Heart left ventricle (tissue), 16 donors: ENCODE measurements around the gene HDLBP. TPM values are rescaled to one million over a fixed set of nuclear protein-coding genes. Genes with fewer than 3 reads are reported as not detected.

Source experiments
- ATAC-seq, 4 donors: fragments of 200-7000 bp; cut with Tn5 transposase; one replicate each; pipeline ENCODE4 v1.9.1; 2020 to 2022; ENCODE audit warnings: moderate library complexity in 4 of 4, mild to moderate bottlenecking in 3 of 4, moderate number of reproducible peaks in 1 of 4
- DNase-seq, 5 donors: peaks; one replicate each; pipeline ENCODE4 v3.0.0-alpha.2; 2020
- H3K27ac ChIP-seq, 12 donors: fragments of 200-600 bp; sonication (generic) in 4 of 12; one replicate each; pipeline versions ENCODE4 v1.5.0 to v1.8.0; 2016 to 2022; ENCODE audit warnings: mild to moderate bottlenecking in 2 of 12
- H3K27me3 ChIP-seq, 9 donors: fragments of 200-600 bp; sonication (generic) in 2 of 9; one replicate each; pipeline versions ENCODE4 v1.5.1 to v1.8.0; 2016 to 2022; ENCODE audit warnings: mild to moderate bottlenecking in 3 of 9
- H3K36me3 ChIP-seq, 9 donors: fragments of 200-600 bp; sonication (generic) in 2 of 9; one replicate each; pipeline versions ENCODE4 v1.5.0 to v1.8.0; 2018 to 2022; ENCODE audit warnings: mild to moderate bottlenecking in 2 of 9
- H3K4me1 ChIP-seq, 12 donors: fragments of 200-600 bp; sonication (generic) in 4 of 12; one replicate each; pipeline versions ENCODE4 v1.5.0 to v1.8.0; 2016 to 2022; ENCODE audit warnings: mild to moderate bottlenecking in 3 of 12
- H3K4me3 ChIP-seq, 12 donors: fragments of 200-600 bp; sonication (generic) in 4 of 12; one replicate each; pipeline versions ENCODE4 v1.5.0 to v1.8.0; 2017 to 2022; ENCODE audit warnings: mild to moderate bottlenecking in 9 of 12, moderate library complexity in 4 of 12
- H3K9me3 ChIP-seq, 12 donors: fragments of 200-600 bp; sonication (generic) in 4 of 12; one replicate each; pipeline versions ENCODE4 v1.5.0 to v1.8.0; 2016 to 2022; ENCODE audit warnings: mild to moderate bottlenecking in 1 of 12
- POLR2A ChIP-seq, 2 donors: fragments of 450-650 bp; IDR thresholded peaks; one replicate each; pipeline ENCODE4 v1.6.1; 2017; ENCODE audit warnings: antibody characterized with exemption in 2 of 2, mild to moderate bottlenecking in 2 of 2, moderate library complexity in 2 of 2
- WGBS, 4 donors: extraction: QIAGEN DNeasy Blood & Tissue Kit in 2 of 4; methylation state at CpG; one replicate each; pipeline versions ENCODE4 v1.1.5 to v1.1.7; 2013 to 2018; 5-methylcytosine and 5-hydroxymethylcytosine counted together
- intact Hi-C, 10 donors: fragments of 100-400 bp; cut with DNase I; formaldehyde crosslinking; loops; one replicate each; pipeline versions ENCODE4 v1.11.1 to v1.14.2; 2022
- polyA plus RNA-seq, 2 donors: library from polyadenylated mRNA; stranded (reverse); fragments of 200-250 nt; gene quantifications; one replicate each; pipeline ENCODE4 v1.2.3, GENCODE V29; 2013
- total RNA-seq, 9 donors: library from RNA; depleted of rRNA in 2 of 9; stranded (reverse); fragments of >200 nt in 2 of 9; fragmentation: NEBNext Ultra II Directional in 3 of 9; extraction: Animal tissue kit (Norgen Biotek cat#: 25700) in 3 of 9; gene quantifications; one replicate each; pipeline versions ENCODE4 v1.1.0 to v1.2.4, GENCODE V29; 2016 to 2023
- TF ChIP-seq, protein P1 (sequence below), 12 donors: fragments of 200-600 bp; sonication (generic) in 4 of 12; IDR thresholded peaks; one replicate each; pipeline versions ENCODE4 v1.5.0 to v1.8.0; 2018 to 2022; ENCODE audit warnings: antibody characterized with exemption in 12 of 12, mild to moderate bottlenecking in 5 of 12
- donor health status: ischemic (EF 13 %, LVEDD 7.1; RV severe dilation, severe dysfunction).
- donor health status: healthy with polysubstance abuse.
- donor health status: DM: no; HTN: yes; CAD: no.
- donor health status: DM: no; HTN: no; CAD: no.
- donor health status: ischemic (EF 25% LVEDD 6.9; RV normal size, moderate dysfunction).
- donor health status: ischemic (EF 25% LVEDD 5.7; RV mildly dilated, moderate dysfunction).
- donor health status: healthy.
- donor health status: DM: yes; HTN: yes; CAD: no.
- donor health status: ischemic (EF 35%, LVEDD 5.7; RV mildly dilated, moderate dysfunction).
- donor health status: nonischemic (EF 11% LVEDD 7.7; RV severe dilation, severe dysfunction).
- donor health status: DM: yes; HTN: yes; CAD: no.
- donor health status: PGD.
- donor health status: ischemic (EF 29% LVEDD 5.4; RV normal size, mild dysfunction).
- donor health status: nonischemic (EF 23%, LVEDD 6.1; RV moderate dilation, normal function).

Gene HDLBP
- total and polyA plus RNA-seq, 11 donors: 220 to 407 (median 343) TPM

DNA sequence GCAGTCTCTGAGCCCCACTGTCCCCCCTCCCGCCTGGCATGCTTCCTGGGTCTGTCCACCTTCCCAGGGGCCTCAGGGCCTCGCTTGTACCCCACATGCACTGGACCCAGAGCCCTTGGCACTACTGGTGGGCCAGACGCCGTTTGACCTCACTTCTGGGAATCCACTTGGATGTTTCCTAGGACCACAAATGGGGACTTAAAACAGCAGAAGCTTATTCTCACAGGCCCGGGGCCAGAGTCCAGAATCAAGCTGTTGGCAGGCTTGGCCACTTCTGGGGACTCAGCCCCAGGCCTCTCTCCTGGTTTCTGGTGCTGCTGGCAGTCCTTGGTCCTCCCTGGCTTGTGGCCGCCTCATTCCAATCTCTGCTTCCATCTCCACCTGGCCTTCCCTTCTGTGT is 107.4 kb downstream of the HDLBP start:
- 62 to 81% (median 73%) methylated on average over 6 of the region's 6 CpGs for WGBS, 4 donors
- DNase-seq: no peak

GRCh38 chr2:241207641-241208040 is 107.8 kb downstream of the HDLBP start:
- no peak for ATAC-seq
- intact Hi-C loops: no loop called here
- Histone ChIP-seq H3K36me3 (no peaks in the 10 kb centered on the region), H3K27ac (no peak overlapping the region), H3K9me3 (no peaks in the 10 kb centered on the region), H3K4me1 (no peaks in the 10 kb centered on the region), H3K4me3 (no peak overlapping the region), H3K27me3 (no peaks in the 10 kb centered on the region)
- DNase-seq: no peak
- WGBS, 4 donors: 54 to 82% (median 73%) methylated on average over 3 to 6 of the region's 6 CpGs
- TF ChIP-seq POLR2A (IDR thresholded peaks at IDR 0.05): no peak
- TF ChIP-seq, protein P1, sequence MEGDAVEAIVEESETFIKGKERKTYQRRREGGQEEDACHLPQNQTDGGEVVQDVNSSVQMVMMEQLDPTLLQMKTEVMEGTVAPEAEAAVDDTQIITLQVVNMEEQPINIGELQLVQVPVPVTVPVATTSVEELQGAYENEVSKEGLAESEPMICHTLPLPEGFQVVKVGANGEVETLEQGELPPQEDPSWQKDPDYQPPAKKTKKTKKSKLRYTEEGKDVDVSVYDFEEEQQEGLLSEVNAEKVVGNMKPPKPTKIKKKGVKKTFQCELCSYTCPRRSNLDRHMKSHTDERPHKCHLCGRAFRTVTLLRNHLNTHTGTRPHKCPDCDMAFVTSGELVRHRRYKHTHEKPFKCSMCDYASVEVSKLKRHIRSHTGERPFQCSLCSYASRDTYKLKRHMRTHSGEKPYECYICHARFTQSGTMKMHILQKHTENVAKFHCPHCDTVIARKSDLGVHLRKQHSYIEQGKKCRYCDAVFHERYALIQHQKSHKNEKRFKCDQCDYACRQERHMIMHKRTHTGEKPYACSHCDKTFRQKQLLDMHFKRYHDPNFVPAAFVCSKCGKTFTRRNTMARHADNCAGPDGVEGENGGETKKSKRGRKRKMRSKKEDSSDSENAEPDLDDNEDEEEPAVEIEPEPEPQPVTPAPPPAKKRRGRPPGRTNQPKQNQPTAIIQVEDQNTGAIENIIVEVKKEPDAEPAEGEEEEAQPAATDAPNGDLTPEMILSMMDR (IDR thresholded peaks at IDR 0.05): no peak

More for the DNA sequence above, 107.4 kb downstream of the HDLBP start:
- intact Hi-C loops: no loop called here
- Histone ChIP-seq H3K4me1 (no peaks in the 10 kb centered on the region), H3K9me3 (no peaks in the 10 kb centered on the region), H3K4me3 (no peak overlapping the region), H3K27me3 (no peaks in the 10 kb centered on the region), H3K36me3 (no peaks in the 10 kb centered on the region), H3K27ac (no peak overlapping the region)
- no peak for TF ChIP-seq POLR2A (IDR thresholded peaks at IDR 0.05)
- TF ChIP-seq, protein P1 (IDR thresholded peaks at IDR 0.05): no peak
- ATAC-seq: no peak

- no peak for TF ChIP-seq POLR2A (IDR thresholded peaks at IDR 0.05)
- TF ChIP-seq, protein P1 (IDR thresholded peaks at IDR 0.05): no peak
- intact Hi-C loops: no loop called here
- Histone ChIP-seq H3K9me3 (no peaks in the 10 kb centered on the region), H3K36me3 (no peaks in the 10 kb centered on the region), H3K4me3 (no peak overlapping the region), H3K27ac (no peak overlapping the region), H3K4me1 (no peaks in the 10 kb centered on the region), H3K27me3 (no peaks in the 10 kb centered on the region)
- DNase-seq: no peak
- ATAC-seq: no peak
- WGBS, 4 donors: 67 to 100% (median 75%) methylated on average over 1 of the region's 1 CpG
Observed at GRCh38 chr2:241207151-241207550, 108.3 kb downstream of the HDLBP start.

- no peak for TF ChIP-seq POLR2A (IDR thresholded peaks at IDR 0.05)
- TF ChIP-seq, protein P1 (IDR thresholded peaks at IDR 0.05): no peak
- DNase-seq (no peak), ATAC-seq (no peak)
- Histone ChIP-seq H3K4me1 (no peaks in the 10 kb centered on the region), H3K9me3 (no peaks in the 10 kb centered on the region), H3K4me3 (no peak overlapping the region), H3K27ac (no peak overlapping the region), H3K36me3 (no peaks in the 10 kb centered on the region), H3K27me3 (no peaks in the 10 kb centered on the region)
- 95 to 100% (median 95%) methylated on average over 3 of the region's 3 CpGs for WGBS, 4 donors
- intact Hi-C loops: no loop called here
Observed at GRCh38 chr2:241205086-241205485, 110.4 kb downstream of the HDLBP start.
